Hematopoietic multipotent progenitor cell treated with erythropoietin and hydrocortisone succinate and interleukin-3 and kit ligand, for 8 days (in vitro differentiated cells): ENCODE results near the gene TMEM233.

ENCODE experiments used
- DNase-seq: peaks from one replicate; pipeline ENCODE4 v3.0.0-alpha.2; 2015

The TMEM233 gene

GRCh38 chr12:119593578-119594398 lies at the start of gene TMEM233:
TMEM233 (plus strand) TSS chr12:119593774; CDS start chr12:119593849, 75 bp downstream.
- no peak for DNase-seq

GRCh38 chr12:119544765-119545625 lies 48.6 kb upstream of the TMEM233 start:
- DNase-seq = peak; percentile 70

GRCh38 chr12:119546340-119546739 lies 47.2 kb upstream of the TMEM233 start:
- no peak for DNase-seq

- no peak for DNase-seq
Observed at GRCh38 chr12:119547001-119547400, 46.6 kb upstream of the TMEM233 start.

GRCh38 chr12:119556854-119557253 lies 36.7 kb upstream of the TMEM233 start:
- no peak for DNase-seq

GRCh38 chr12:119565404-119565803 lies 28.2 kb upstream of the TMEM233 start:
- no peak for DNase-seq

- DNase-seq = no peak
Observed at GRCh38 chr12:119570771-119571170, 22.8 kb upstream of the TMEM233 start.

GRCh38 chr12:119573086-119573485 lies 20.5 kb upstream of the TMEM233 start:
- no peak for DNase-seq

- no peak for DNase-seq
Observed at GRCh38 chr12:119574255-119574654, 19.3 kb upstream of the TMEM233 start.

GRCh38 chr12:119576118-119576810 lies 17.3 kb upstream of the TMEM233 start:
- no peak for DNase-seq

- no peak for DNase-seq
Observed at GRCh38 chr12:119576915-119577314, 16.7 kb upstream of the TMEM233 start.

GRCh38 chr12:119578112-119578511 lies 15.5 kb upstream of the TMEM233 start:
- no peak for DNase-seq

- DNase-seq = no peak
Observed at GRCh38 chr12:119589097-119589496, 4.5 kb upstream of the TMEM233 start.

GRCh38 chr12:119589634-119590033 lies 3.9 kb upstream of the TMEM233 start:
- DNase-seq = no peak

- DNase-seq = peak; percentile 91
Observed at GRCh38 chr12:119592232-119592631, 1.3 kb upstream of the TMEM233 start.

- no peak for DNase-seq
Observed at GRCh38 chr12:119594399-119594730, 791 bp downstream of the TMEM233 start.

- DNase-seq = no peak
Observed at GRCh38 chr12:119594772-119595445, 1.3 kb downstream of the TMEM233 start.

- no peak for DNase-seq
Observed at GRCh38 chr12:119598159-119598558, 4.6 kb downstream of the TMEM233 start.

GRCh38 chr12:119601877-119602733 lies 8.5 kb downstream of the TMEM233 start:
- DNase-seq = peak; percentile 16

- no peak for DNase-seq
Observed at GRCh38 chr12:119602734-119603094, 9.1 kb downstream of the TMEM233 start.

GRCh38 chr12:119603767-119604166 lies 10.2 kb downstream of the TMEM233 start:
- no peak for DNase-seq

GRCh38 chr12:119609358-119609757 lies 15.8 kb downstream of the TMEM233 start:
- DNase-seq = no peak
